NCI-H1436 treated with DMSO at 0.1 percent for 48 hours (cell line): ENCODE results near the gene MYH7B.

Source experiments
- DNase-seq: peaks from one replicate; lab custom pipeline; 2025; lab: John Stamatoyannopoulos, UW

The MYH7B gene

GRCh38 chr20:34977365-34978091 lies 21.9 kb downstream of the MYH7B start:
- no peak for DNase-seq

- no peak for DNase-seq
Measured at GRCh38 chr20:34978092-34978744, 22.6 kb downstream of the MYH7B start.

- no peak for DNase-seq
Measured at GRCh38 chr20:34979366-34980153, 23.9 kb downstream of the MYH7B start.

- DNase-seq = no peak
Measured at GRCh38 chr20:34980543-34981233, 25.0 kb downstream of the MYH7B start.

- no peak for DNase-seq
Measured at GRCh38 chr20:34982270-34983088, 26.8 kb downstream of the MYH7B start.

- DNase-seq = no peak
Measured at GRCh38 chr20:34983089-34983820, 27.6 kb downstream of the MYH7B start.

- DNase-seq = no peak
Measured at GRCh38 chr20:34983995-34984735, 28.5 kb downstream of the MYH7B start.

- DNase-seq = no peak
Measured at GRCh38 chr20:34984756-34985261, 29.1 kb downstream of the MYH7B start.

GRCh38 chr20:34985461-34986310 lies 30.0 kb downstream of the MYH7B start:
- no peak for DNase-seq

GRCh38 chr20:34986311-34987287 lies 30.9 kb downstream of the MYH7B start:
- DNase-seq = no peak

GRCh38 chr20:34987288-34988190 lies 31.9 kb downstream of the MYH7B start:
- DNase-seq = no peak

- DNase-seq = no peak
Measured at GRCh38 chr20:34988191-34988540, 32.5 kb downstream of the MYH7B start.

- no peak for DNase-seq
Measured at GRCh38 chr20:34989118-34989517, 33.5 kb downstream of the MYH7B start.

GRCh38 chr20:34989670-34990069 lies 34.0 kb downstream of the MYH7B start:
- no peak for DNase-seq

GRCh38 chr20:34990231-34990630 lies 34.6 kb downstream of the MYH7B start:
- DNase-seq = no peak

GRCh38 chr20:34990661-34991214 lies 35.1 kb downstream of the MYH7B start:
- DNase-seq = no peak
